ENCODE measurements around the gene PPP1R37.

The PPP1R37 gene

DNA sequence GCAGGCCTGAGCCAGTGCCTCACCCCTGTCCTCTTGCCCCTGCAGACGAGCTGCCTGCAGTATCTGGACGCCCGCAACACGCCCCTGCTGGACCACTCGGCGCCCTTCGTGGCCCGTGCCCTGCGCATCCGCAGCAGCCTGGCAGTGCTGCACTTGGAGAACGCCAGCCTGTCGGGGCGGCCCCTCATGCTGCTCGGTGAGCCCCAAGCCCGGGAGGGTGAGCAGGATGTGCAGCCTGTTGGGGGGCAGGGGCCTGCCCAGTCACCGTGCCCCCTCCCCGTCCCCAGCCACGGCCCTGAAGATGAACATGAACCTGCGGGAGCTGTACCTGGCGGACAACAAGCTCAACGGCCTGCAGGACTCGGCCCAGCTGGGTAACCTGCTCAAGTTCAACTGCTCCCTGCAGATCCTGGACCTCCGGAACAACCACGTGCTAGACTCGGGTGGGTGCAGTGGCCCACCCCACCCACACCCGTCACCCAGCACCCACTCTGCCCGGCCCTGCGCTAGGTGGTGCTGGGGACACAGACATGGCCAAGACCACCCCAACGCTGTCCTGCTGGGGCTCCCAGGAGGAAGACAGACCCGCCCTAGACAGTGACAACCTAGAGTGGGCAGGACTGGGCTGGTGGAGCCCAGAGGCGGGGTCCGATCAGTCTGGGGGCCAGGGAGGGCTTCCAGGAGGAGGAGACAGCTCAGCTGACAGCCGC, 49.2 kb downstream of the PPP1R37 start:
- no peak overlapping the region for H3K4me3 ChIP-seq (ENCODE audit: low read depth, low read length)
- no peaks in the 10 kb centered on the region for H3K79me1 ChIP-seq (ENCODE audit: low read length)
- no CpG with 5 or more reads among the region's 33 CpGs for WGBS (ENCODE audit: extremely low coverage, insufficient coverage, insufficient read length)

DNA sequence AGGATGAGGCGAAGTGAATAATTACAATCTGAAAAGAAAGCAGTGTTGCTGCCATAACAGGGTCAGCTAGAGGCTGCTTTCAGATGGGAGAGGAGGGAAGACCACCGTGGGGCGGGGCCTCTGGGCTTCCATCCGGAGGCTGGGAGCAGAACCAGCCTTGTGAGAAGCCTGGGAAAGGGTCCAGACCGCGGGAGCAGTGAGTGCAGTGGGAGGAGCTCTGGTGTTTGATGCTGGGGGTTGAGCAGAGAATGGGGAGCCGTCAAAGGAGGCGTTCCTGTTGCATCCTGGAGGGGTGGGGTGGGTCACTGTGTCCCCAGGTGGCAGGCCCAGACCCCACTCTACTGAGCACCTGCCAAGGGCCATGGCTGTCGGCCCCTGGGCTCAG, 49.7 kb downstream of the PPP1R37 start:
- no peak overlapping the region for H3K18ac ChIP-seq (ENCODE audit: low read length)
- no peak overlapping the region for H4K8ac ChIP-seq (ENCODE audit: low read depth, low read length)
- no peak overlapping the region for H3K9ac ChIP-seq (ENCODE audit: low read length)
- H3K9me3 ChIP-seq (ENCODE audit: insufficient read depth, low read depth, low read length): no peaks in the 10 kb centered on the region
- H4K12ac ChIP-seq (ENCODE audit: low read depth, low read length): no peak overlapping the region
- H2BK12ac ChIP-seq (ENCODE audit: low read length): no peak overlapping the region
- no peak overlapping the region for H3K4ac ChIP-seq (ENCODE audit: low read depth, low read length)
- H3K23ac ChIP-seq (ENCODE audit: low read length): no peak overlapping the region
- no peak overlapping the region for H2BK5ac ChIP-seq (ENCODE audit: low read depth, low read length, poor library complexity)
- no peak overlapping the region for H3K14ac ChIP-seq (ENCODE audit: low read length)
- H3K4me2 ChIP-seq (ENCODE audit: low read length): no peak overlapping the region
- H4K91ac ChIP-seq (ENCODE audit: low read depth, low read length): no peak overlapping the region
- no peaks in the 10 kb centered on the region for H3K4me1 ChIP-seq (ENCODE audit: control insufficient read depth in 1 of 2, insufficient read depth in 2 of 2, low read length in 2 of 2)
- WGBS (ENCODE audit: extremely low coverage, insufficient coverage, insufficient read length): no CpG with 5 or more reads among the region's 9 CpGs
- H3K27ac ChIP-seq (ENCODE audit: low read depth, low read length): no peak overlapping the region
- H3K36me3 ChIP-seq (ENCODE audit: control insufficient read depth in 1 of 2, insufficient read depth in 2 of 2, low read length in 2 of 2): peaks cover 52 to 53% of the 10 kb centered on the region in 2 experiments
- no peak overlapping the region for H2BK120ac ChIP-seq (ENCODE audit: insufficient read depth, low read length, poor library complexity)
- H2AFZ ChIP-seq (ENCODE audit: insufficient read depth, low read length, poor library complexity): no peak overlapping the region
- no peak overlapping the region for H3K4me3 ChIP-seq (ENCODE audit: low read depth, low read length)
- no peak for DNase-seq
- H3K79me1 ChIP-seq (ENCODE audit: low read length): no peaks in the 10 kb centered on the region
- H2AK5ac ChIP-seq (ENCODE audit: low read length): no peak overlapping the region
- H3K27me3 ChIP-seq (ENCODE audit: insufficient read depth, low read length): no peaks in the 10 kb centered on the region
- H3K79me2 ChIP-seq (ENCODE audit: control insufficient read depth, insufficient read depth, low read length, poor library complexity): no peaks in the 10 kb centered on the region

More for the DNA sequence above, 49.2 kb downstream of the PPP1R37 start:
- H3K4me1 ChIP-seq (ENCODE audit: control insufficient read depth in 1 of 2, insufficient read depth in 2 of 2, low read length in 2 of 2): no peaks in the 10 kb centered on the region
- no peak overlapping the region for H2BK12ac ChIP-seq (ENCODE audit: low read length)
- H3K27ac ChIP-seq (ENCODE audit: low read depth, low read length): no peak overlapping the region
- H3K23ac ChIP-seq (ENCODE audit: low read length): no peak overlapping the region
- H3K4ac ChIP-seq (ENCODE audit: low read depth, low read length): no peak overlapping the region
- H3K9me3 ChIP-seq (ENCODE audit: insufficient read depth, low read depth, low read length): no peaks in the 10 kb centered on the region
- no peak for DNase-seq
- no peak overlapping the region for H2AFZ ChIP-seq (ENCODE audit: insufficient read depth, low read length, poor library complexity)
- no peak overlapping the region for H3K18ac ChIP-seq (ENCODE audit: low read length)
- no peaks in the 10 kb centered on the region for H3K27me3 ChIP-seq (ENCODE audit: insufficient read depth, low read length)
- H4K12ac ChIP-seq (ENCODE audit: low read depth, low read length): no peak overlapping the region
- no peak overlapping the region for H3K14ac ChIP-seq (ENCODE audit: low read length)
- H4K91ac ChIP-seq (ENCODE audit: low read depth, low read length): no peak overlapping the region
- H3K9ac ChIP-seq (ENCODE audit: low read length): no peak overlapping the region
- no peak overlapping the region for H2BK120ac ChIP-seq (ENCODE audit: insufficient read depth, low read length, poor library complexity)
- no peak overlapping the region for H3K4me2 ChIP-seq (ENCODE audit: low read length)
- H3K36me3 ChIP-seq (ENCODE audit: control insufficient read depth in 1 of 2, insufficient read depth in 2 of 2, low read length in 2 of 2): peaks cover 50% of the 10 kb centered on the region in 2 experiments
- H4K8ac ChIP-seq (ENCODE audit: low read depth, low read length): no peak overlapping the region
- H2BK5ac ChIP-seq (ENCODE audit: low read depth, low read length, poor library complexity): no peak overlapping the region
- no peaks in the 10 kb centered on the region for H3K79me2 ChIP-seq (ENCODE audit: control insufficient read depth, insufficient read depth, low read length, poor library complexity)
- no peak overlapping the region for H2AK5ac ChIP-seq (ENCODE audit: low read length)

DNA sequence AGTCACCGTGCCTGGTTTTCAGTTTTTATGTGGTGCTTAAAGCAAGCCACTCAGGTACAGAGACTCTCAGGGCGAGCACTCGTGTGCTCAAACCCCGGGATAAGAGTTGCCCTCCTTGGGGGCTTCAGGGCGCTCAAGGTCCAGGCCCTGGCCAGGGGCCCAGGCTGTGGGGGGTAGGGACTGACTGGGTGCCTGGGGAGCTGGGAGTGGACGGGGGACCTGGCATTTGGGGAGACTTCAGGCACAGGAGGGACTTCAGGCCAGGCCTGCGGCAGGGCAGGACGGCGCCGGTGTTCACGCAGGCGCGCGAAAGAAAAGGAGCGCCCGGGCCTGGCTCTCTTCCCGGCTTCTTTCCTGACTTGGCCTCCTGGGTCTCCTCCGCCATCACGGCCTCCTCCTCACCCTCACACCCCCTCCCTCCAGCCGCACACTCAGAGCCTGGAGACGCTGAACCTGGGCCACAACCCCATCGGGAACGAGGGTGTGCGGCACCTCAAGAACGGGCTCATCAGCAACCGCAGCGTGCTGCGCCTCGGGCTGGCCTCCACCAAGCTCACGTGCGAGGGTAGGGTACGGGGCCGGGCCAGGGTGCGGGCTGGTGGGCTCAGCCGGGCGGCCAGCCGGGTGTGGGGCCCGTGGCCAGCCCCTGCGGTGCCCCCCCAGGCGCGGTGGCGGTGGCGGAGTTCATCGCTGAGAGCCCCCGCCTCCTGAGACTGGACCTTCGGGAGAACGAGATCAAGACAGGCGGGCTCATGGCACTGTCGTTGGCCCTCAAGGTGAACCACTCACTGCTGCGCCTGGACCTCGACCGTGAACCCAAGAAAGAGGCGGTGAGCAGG, 51.7 kb downstream of the PPP1R37 start:
- H3K27ac ChIP-seq (ENCODE audit: low read depth, low read length): no peak overlapping the region
- no peak overlapping the region for H3K23ac ChIP-seq (ENCODE audit: low read length)
- no CpG with 5 or more reads among the region's 53 CpGs for WGBS (ENCODE audit: extremely low coverage, insufficient coverage, insufficient read length)
- no peaks in the 10 kb centered on the region for H3K27me3 ChIP-seq (ENCODE audit: insufficient read depth, low read length)
- no peak overlapping the region for H2AFZ ChIP-seq (ENCODE audit: insufficient read depth, low read length, poor library complexity)
- H2AK5ac ChIP-seq (ENCODE audit: low read length): no peak overlapping the region
- no peak overlapping the region for H4K91ac ChIP-seq (ENCODE audit: low read depth, low read length)
- H3K79me1 ChIP-seq (ENCODE audit: low read length): no peaks in the 10 kb centered on the region
- no peak overlapping the region for H3K18ac ChIP-seq (ENCODE audit: low read length)
- H3K36me3 ChIP-seq (ENCODE audit: control insufficient read depth in 1 of 2, insufficient read depth in 2 of 2, low read length in 2 of 2): peaks cover 53 to 54% of the 10 kb centered on the region in 2 experiments
- no peaks in the 10 kb centered on the region for H3K9me3 ChIP-seq (ENCODE audit: insufficient read depth, low read depth, low read length)
- H3K14ac ChIP-seq (ENCODE audit: low read length): no peak overlapping the region
- H2BK12ac ChIP-seq (ENCODE audit: low read length): no peak overlapping the region
- H3K4me2 ChIP-seq (ENCODE audit: low read length): no peak overlapping the region
- no peak overlapping the region for H4K8ac ChIP-seq (ENCODE audit: low read depth, low read length)
- H3K79me2 ChIP-seq (ENCODE audit: control insufficient read depth, insufficient read depth, low read length, poor library complexity): no peaks in the 10 kb centered on the region
- H2BK5ac ChIP-seq (ENCODE audit: low read depth, low read length, poor library complexity): no peak overlapping the region
- H4K12ac ChIP-seq (ENCODE audit: low read depth, low read length): no peak overlapping the region
- H3K4ac ChIP-seq (ENCODE audit: low read depth, low read length): no peak overlapping the region
- no peak overlapping the region for H2BK120ac ChIP-seq (ENCODE audit: insufficient read depth, low read length, poor library complexity)
- no peak for DNase-seq
- no peaks in the 10 kb centered on the region for H3K4me1 ChIP-seq (ENCODE audit: control insufficient read depth in 1 of 2, insufficient read depth in 2 of 2, low read length in 2 of 2)
- H3K9ac ChIP-seq (ENCODE audit: low read length): no peak overlapping the region
- no peak overlapping the region for H3K4me3 ChIP-seq (ENCODE audit: low read depth, low read length)

DNA sequence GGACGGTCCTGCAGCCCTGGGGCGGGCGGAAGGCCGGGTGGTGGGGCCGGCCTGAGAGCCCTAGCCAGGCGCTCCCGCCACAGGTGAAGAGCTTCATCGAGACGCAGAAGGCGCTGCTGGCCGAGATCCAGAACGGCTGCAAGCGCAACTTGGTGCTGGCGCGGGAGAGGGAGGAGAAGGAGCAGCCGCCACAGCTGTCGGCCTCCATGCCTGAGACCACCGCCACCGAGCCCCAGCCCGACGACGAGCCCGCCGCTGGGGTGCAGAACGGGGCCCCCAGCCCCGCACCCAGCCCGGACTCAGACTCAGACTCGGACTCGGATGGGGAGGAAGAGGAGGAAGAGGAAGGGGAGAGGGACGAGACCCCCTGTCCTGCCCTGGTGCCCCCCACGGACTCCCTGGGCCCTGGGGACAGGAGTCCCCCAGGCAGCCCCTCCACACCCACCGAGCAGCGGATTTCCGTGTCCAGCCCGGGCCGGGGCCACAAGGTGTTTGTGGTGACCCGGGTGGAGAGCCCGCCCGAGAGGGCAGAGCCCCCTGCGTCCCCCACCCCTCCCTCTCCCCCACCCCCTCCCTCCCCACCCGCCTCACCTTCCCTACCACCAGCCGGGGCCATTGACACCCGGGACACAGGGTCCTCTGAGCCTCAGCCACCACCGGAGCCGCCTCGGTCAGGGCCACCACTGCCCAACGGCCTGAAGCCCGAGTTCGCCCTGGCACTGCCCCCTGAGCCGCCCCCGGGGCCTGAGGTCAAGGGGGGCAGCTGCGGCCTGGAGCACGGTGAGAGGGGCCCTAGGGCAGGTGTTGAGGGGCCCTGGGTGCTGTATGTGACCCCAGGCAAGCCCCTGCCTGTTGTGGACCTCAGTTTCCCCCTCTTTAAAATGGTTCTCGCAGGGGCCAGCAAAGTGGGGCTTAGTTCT, 52.6 kb downstream of the PPP1R37 start:
- Histone ChIP-seq H3K4me3 (ENCODE audit: low read depth, low read length) (no peak overlapping the region), H3K9ac (ENCODE audit: low read length) (no peak overlapping the region), H3K9me3 (ENCODE audit: insufficient read depth, low read depth, low read length) (no peaks in the 10 kb centered on the region), H4K8ac (ENCODE audit: low read depth, low read length) (no peak overlapping the region), H3K23ac (ENCODE audit: low read length) (no peak overlapping the region), H3K14ac (ENCODE audit: low read length) (no peak overlapping the region), H2BK12ac (ENCODE audit: low read length) (no peak overlapping the region), H3K18ac (ENCODE audit: low read length) (no peak overlapping the region), H3K27me3 (ENCODE audit: insufficient read depth, low read length) (no peaks in the 10 kb centered on the region), H2BK5ac (ENCODE audit: low read depth, low read length, poor library complexity) (no peak overlapping the region), H4K12ac (ENCODE audit: low read depth, low read length) (no peak overlapping the region), H3K4ac (ENCODE audit: low read depth, low read length) (no peak overlapping the region), H3K4me2 (ENCODE audit: low read length) (no peak overlapping the region), H3K79me1 (ENCODE audit: low read length) (no peaks in the 10 kb centered on the region), H2AFZ (ENCODE audit: insufficient read depth, low read length, poor library complexity) (no peak overlapping the region), H2AK5ac (ENCODE audit: low read length) (no peak overlapping the region), H3K27ac (ENCODE audit: low read depth, low read length) (no peak overlapping the region), H4K91ac (ENCODE audit: low read depth, low read length) (no peak overlapping the region), H3K36me3 (ENCODE audit: control insufficient read depth in 1 of 2, insufficient read depth in 2 of 2, low read length in 2 of 2) (peaks cover 52 to 54% of the 10 kb centered on the region in 2 experiments), H2BK120ac (ENCODE audit: insufficient read depth, low read length, poor library complexity) (no peak overlapping the region), H3K4me1 (ENCODE audit: control insufficient read depth in 1 of 2, insufficient read depth in 2 of 2, low read length in 2 of 2) (no peaks in the 10 kb centered on the region), H3K79me2 (ENCODE audit: control insufficient read depth, insufficient read depth, low read length, poor library complexity) (no peaks in the 10 kb centered on the region)
- DNase-seq: no peak
- no CpG with 5 or more reads among the region's 54 CpGs for WGBS (ENCODE audit: extremely low coverage, insufficient coverage, insufficient read length)

Measured in trophoblast cell (in vitro differentiated cells and primary cell).